Subcutaneous abdominal adipose tissue (tissue), 5 donors: ENCODE results near the gene SMTN.

Experiments used
- H3K27ac ChIP-seq: one replicate; pipeline ENCODE4 v1.7.0; 2013; ENCODE audit warnings: low read depth, mild to moderate bottlenecking, inconsistent platforms, low read length, moderate library complexity
- H3K27me3 ChIP-seq, 5 donors: one replicate each; pipeline ENCODE4 v1.7.0; 2013; ENCODE audit warnings: low read length in 5 of 5, inconsistent platforms in 1 of 5; ENCODE audit not compliant: control insufficient read depth in 5 of 5, insufficient read depth in 4 of 5
- H3K36me3 ChIP-seq, 5 donors: one replicate each; pipeline ENCODE4 v1.7.0; 2013; ENCODE audit warnings: low read length in 5 of 5; ENCODE audit not compliant: control insufficient read depth in 5 of 5, insufficient read depth in 5 of 5
- H3K4me1 ChIP-seq, 5 donors: one replicate each; pipeline ENCODE4 v1.7.0; 2013; ENCODE audit warnings: low read length in 5 of 5, mild to moderate bottlenecking in 3 of 5, moderate library complexity in 1 of 5; ENCODE audit not compliant: control insufficient read depth in 5 of 5, insufficient read depth in 5 of 5
- H3K4me3 ChIP-seq, 5 donors: one replicate each; pipeline ENCODE4 v1.7.0; 2013; ENCODE audit warnings: low read length in 5 of 5, low read depth in 1 of 5
- H3K9ac ChIP-seq, 5 donors: one replicate each; pipeline ENCODE4 v1.7.0; 2013; ENCODE audit warnings: low read length in 5 of 5, mild to moderate bottlenecking in 4 of 5, moderate library complexity in 3 of 5
- H3K9me3 ChIP-seq, 5 donors: one replicate each; pipeline ENCODE4 v1.7.0; 2013; ENCODE audit warnings: low read length in 5 of 5; ENCODE audit not compliant: control insufficient read depth in 5 of 5
- donor health status: healthy.
- donor health status: healthy.
- donor health status: healthy.
- donor health status: healthy.
- donor health status: healthy.

The SMTN gene

DNA sequence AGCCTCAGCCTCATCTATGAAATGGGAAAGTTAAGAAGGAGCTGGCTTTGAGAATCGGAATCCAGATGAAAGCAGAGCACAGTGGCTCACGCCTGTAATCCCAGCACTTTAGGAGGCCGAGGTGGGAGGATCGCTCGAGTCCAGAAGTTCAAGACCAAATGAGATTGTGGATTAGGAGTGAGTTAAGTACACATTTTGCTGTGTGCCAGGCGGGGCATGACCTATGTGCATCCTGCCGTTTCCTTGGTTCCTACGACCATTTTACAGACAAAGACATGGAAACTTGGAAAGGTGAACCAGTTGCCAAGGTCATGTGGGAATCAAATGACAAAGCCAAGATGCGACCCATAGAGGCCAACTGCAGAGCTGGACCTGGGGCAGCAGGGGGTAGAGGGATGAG lies 55.0 kb downstream of the SMTN start:
- H3K27ac ChIP-seq: no peak overlapping the region
- no peaks in the 10 kb centered on the region for H3K4me1 ChIP-seq
- H3K9me3 ChIP-seq: no peaks in the 10 kb centered on the region
- no peak overlapping the region for H3K4me3 ChIP-seq
- no peak overlapping the region for H3K9ac ChIP-seq
- peaks cover 11 to 29% (median 24%) of the 10 kb centered on the region in 5 donors for H3K27me3 ChIP-seq
- no peaks in the 10 kb centered on the region for H3K36me3 ChIP-seq

DNA sequence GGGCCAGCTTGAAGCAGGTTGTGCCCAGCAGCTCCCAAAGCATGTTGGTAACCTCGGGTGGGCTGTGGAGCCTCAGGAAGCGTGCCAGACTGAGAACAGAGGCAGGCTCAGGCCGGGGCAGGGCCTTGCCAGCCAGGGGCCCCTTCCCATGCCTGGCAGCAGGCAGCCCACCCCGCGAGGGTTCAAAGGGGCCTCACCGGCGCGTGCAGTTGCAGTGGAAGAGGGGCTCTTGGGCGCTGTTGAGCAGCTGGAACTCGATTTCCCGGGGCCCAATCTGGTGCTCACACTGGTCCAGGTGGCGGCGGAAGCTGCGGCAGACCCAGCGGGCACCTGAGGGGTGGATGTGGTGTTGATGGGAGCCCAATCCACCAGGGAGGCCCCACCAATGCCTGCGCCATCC lies 55.6 kb downstream of the SMTN start:
- H3K9ac ChIP-seq: no peak overlapping the region
- H3K4me3 ChIP-seq: no peak overlapping the region
- H3K27me3 ChIP-seq: peaks cover 11 to 29% (median 24%) of the 10 kb centered on the region in 5 donors
- H3K9me3 ChIP-seq: no peaks in the 10 kb centered on the region
- no peak overlapping the region for H3K27ac ChIP-seq
- H3K4me1 ChIP-seq: no peaks in the 10 kb centered on the region
- no peaks in the 10 kb centered on the region for H3K36me3 ChIP-seq

DNA sequence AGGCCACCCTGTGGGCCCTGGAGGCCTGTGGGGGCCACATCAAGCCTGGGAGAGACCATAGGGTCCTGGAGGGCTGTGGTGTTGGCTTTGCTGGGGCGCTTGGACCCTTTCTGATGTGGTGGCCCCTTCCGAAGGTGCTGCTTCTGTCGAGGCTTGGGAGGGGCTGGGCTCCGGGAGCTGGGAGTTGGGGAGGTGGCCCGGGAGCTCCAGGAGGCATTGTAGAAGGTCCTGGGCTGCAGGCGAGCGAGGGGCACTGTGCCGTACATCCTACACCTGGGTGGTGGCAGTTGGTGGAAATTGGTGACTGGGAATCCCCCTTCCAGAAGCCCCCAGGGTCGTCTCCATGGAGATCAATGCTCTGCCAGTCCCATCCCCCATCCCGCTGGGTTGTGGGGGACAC lies 56.6 kb downstream of the SMTN start:
- peaks cover 0 to under 1% (median 0%) of the 10 kb centered on the region in 5 donors for H3K4me1 ChIP-seq
- H3K9me3 ChIP-seq: no peaks in the 10 kb centered on the region
- no peak overlapping the region for H3K9ac ChIP-seq
- no peak overlapping the region for H3K27ac ChIP-seq
- no peaks in the 10 kb centered on the region for H3K36me3 ChIP-seq
- H3K27me3 ChIP-seq: peaks cover 11 to 29% (median 24%) of the 10 kb centered on the region in 5 donors
- no peak overlapping the region for H3K4me3 ChIP-seq

DNA sequence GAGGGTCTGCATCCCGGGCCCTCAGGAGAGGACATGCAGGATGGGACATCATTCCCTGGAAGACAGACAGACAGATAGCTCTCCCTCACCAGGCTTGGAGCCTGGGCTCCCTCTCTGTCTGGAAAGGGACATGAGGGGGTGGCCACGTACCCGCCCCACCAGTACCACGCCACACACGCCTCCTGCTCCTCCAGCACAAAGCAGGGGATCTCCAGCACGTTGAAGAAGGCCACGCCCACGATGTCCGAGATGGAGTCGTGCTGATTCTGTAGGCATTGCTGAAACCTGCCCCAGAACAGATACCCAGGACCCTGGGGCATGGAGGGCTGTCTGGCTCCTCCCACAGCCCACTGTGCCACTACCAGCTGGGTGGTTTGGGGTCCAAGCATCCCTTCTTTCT lies 57.0 kb downstream of the SMTN start:
- Histone ChIP-seq H3K4me3 (no peak overlapping the region), H3K27ac (no peak overlapping the region), H3K9ac (no peak overlapping the region)

DNA sequence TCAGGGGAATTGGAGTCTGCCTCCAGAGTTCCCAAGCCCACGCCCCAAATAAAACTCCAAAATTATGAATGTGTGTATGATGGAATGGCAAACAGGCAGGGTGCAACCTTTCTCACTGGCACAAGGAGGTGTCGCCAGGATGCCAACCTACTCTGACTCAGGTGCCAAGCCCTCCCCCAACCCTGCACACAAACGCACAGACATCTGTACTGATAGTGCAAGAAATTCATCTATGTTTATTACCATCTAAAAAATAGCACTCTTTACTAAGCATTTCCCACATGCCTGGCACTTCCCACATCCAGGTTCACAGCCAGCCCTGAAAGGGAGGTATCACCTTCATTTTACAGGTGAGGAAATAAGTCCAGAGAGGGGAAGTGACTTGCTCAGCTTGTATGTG lies 57.9 kb downstream of the SMTN start:
- peaks cover 0 to 8% (median 0%) of the 10 kb centered on the region in 5 donors for H3K4me1 ChIP-seq
- H3K27ac ChIP-seq: no peak overlapping the region
- no peak overlapping the region for H3K4me3 ChIP-seq
- peaks cover 11 to 29% (median 24%) of the 10 kb centered on the region in 5 donors for H3K27me3 ChIP-seq
- H3K9me3 ChIP-seq: no peaks in the 10 kb centered on the region
- no peak overlapping the region for H3K9ac ChIP-seq
- no peaks in the 10 kb centered on the region for H3K36me3 ChIP-seq

More for the DNA sequence above, 57.0 kb downstream of the SMTN start:
- peaks cover 11 to 29% (median 24%) of the 10 kb centered on the region in 5 donors for H3K27me3 ChIP-seq
- H3K9me3 ChIP-seq: no peaks in the 10 kb centered on the region
- no peaks in the 10 kb centered on the region for H3K36me3 ChIP-seq
- H3K4me1 ChIP-seq: peaks cover 0 to 4% (median 0%) of the 10 kb centered on the region in 5 donors

DNA sequence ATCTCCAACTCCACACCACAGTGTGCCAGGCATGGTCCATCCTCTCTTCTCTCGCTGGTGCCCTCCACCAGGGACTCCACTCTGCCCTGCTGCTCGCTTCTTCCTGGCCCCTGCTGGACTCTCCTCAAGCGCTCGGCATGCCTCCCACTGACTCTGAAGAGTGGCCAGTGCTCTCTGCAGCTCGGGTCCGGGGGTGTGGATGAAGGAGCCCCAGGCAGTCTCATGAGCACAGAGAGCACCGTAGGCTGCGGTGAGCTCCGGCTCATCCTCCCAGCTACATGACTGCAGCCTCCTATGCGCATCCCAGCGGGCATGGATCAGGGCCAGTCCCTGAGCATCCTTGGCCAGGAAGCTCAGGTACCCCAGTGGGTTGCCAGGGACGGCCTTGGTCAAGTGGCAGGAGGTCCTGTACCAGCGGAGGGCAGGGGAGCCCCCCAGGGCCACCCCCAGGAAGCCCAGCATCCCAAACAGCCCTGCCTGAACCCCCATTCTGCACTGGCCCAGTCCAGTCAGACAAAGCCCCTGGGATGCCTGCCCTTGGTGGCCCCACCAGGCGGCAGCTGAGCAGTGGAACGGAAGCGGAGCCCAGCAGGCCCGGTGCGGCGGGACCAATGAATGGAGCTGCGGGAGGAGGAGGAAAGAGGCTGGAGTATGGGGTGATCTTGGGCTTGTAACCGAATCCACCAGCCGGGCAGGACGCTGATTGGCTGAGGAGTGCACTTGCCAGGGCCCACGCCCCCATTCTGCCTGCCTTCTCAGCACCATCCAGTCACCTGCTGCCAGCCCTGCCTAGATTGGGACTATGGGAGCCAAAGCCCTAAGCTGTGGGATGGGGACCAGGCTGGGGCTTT lies 59.0 kb downstream of the SMTN start, which contains the start of gene PLA2G3:
PLA2G3 (minus strand) TSS at position 643 of the 851 bp plus-strand sequence; CDS start at position 489, 154 bp downstream.
- H3K9me3 ChIP-seq: no peaks in the 10 kb centered on the region
- peaks cover 11 to 29% (median 24%) of the 10 kb centered on the region in 5 donors for H3K27me3 ChIP-seq
- no peaks in the 10 kb centered on the region for H3K36me3 ChIP-seq
- no peak within 1 kb of the TSS for H3K27ac ChIP-seq
- H3K4me3 ChIP-seq: no peak within 1 kb of the TSS
- no peak within 1 kb of the TSS for H3K9ac ChIP-seq
- peaks cover 0 to 8% (median 0%) of the 10 kb centered on the region in 5 donors for H3K4me1 ChIP-seq

DNA sequence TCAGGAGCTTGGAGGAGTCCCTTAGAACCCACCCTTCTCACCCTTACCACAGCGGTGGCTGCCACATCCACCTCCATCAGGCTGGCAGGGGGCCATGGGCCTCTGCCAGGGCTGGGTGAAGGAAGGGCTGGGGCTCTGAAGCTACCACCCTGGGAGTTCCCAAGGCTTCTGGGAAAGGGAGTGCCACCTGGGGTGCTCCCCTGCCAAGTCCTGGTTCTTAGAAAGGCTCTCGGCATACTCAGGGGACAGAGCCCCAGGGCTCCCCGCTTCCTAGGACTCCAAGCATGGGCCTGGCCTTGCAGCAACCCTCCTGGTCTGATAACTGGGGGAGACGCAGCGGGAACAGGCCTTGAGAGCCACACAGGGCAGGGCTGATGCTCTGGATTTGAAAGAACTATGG lies 59.6 kb downstream of the SMTN start:
- Histone ChIP-seq H3K9me3 (no peaks in the 10 kb centered on the region), H3K9ac (no peak overlapping the region), H3K27me3 (peaks cover 11 to 29% (median 24%) of the 10 kb centered on the region in 5 donors), H3K27ac (no peak overlapping the region), H3K4me3 (no peak overlapping the region), H3K4me1 (peaks cover 0 to 8% (median 0%) of the 10 kb centered on the region in 5 donors), H3K36me3 (no peaks in the 10 kb centered on the region)

DNA sequence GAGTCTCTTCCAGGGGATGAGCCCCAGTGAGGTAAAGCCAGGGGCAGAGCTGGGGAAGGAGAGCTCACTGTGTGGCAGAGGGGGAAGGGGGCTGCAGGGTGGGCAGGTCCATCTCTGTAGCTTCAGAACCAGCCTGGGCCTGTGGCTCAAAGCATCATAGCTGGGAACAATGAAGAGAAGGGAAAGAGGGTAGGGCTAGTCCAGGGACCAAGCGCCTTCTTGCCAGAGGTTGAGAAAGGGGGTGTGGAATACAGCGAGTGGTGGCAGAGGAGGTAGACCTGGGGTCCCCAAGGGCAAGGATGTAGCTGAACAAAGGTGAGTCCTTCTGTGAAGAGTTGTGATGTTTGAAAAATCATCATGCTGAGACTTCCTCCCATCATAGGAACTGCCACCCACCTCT lies 60.4 kb downstream of the SMTN start:
- H3K4me1 ChIP-seq: peaks cover 0 to 8% (median 0%) of the 10 kb centered on the region in 5 donors
- H3K27ac ChIP-seq: no peak overlapping the region
- peaks cover 11 to 29% (median 24%) of the 10 kb centered on the region in 5 donors for H3K27me3 ChIP-seq
- H3K9ac ChIP-seq: no peak overlapping the region
- H3K4me3 ChIP-seq: no peak overlapping the region
- no peaks in the 10 kb centered on the region for H3K9me3 ChIP-seq
- no peaks in the 10 kb centered on the region for H3K36me3 ChIP-seq

DNA sequence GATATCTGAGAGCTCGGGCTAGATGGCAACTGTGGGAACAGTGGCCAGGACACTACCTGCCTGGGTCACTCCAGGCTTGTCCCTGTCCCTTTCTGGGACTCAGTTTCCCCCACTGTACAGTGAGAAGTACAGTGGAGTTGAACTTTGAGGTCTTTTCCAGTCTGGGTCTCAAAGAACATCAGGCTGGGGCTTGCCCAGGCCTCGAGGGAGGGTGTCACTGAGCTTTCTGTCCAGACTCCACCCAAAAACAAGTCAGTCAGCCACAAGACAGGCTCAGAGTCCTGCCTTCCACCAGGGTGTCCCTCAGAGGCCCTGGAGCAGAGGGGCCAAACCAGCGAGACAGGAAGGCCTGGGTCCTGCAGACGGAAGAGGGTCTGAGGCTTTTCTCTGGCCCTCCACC lies 61.2 kb downstream of the SMTN start:
- Histone ChIP-seq H3K4me1 (peaks cover 0 to 8% (median 0%) of the 10 kb centered on the region in 5 donors), H3K9ac (no peak overlapping the region), H3K27me3 (peaks cover 11 to 25% (median 22%) of the 10 kb centered on the region in 5 donors), H3K4me3 (no peak overlapping the region), H3K36me3 (no peaks in the 10 kb centered on the region), H3K9me3 (peaks cover 0 to 5% (median 0%) of the 10 kb centered on the region in 5 donors), H3K27ac (no peak overlapping the region)

DNA sequence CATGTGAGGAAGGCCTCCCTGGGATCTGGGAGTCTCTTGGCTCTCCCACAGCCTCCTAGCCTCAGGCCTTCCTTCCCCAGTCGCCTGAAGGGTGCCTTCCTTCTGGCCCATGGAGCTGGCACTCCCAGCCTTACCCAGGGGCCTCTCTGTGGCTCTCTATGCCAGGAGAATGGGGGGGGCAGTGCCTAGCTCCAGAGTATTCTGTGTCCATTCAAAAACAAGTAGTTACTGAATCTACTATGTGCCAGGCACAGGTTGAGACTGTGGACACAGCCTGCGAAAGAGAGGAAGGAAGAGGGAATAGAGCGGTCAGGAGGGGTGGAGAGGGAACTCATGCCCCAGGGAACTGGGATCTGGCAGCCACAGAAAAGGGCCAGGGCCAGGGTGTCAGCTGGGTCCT lies 61.9 kb downstream of the SMTN start:
- Histone ChIP-seq H3K27ac (no peak overlapping the region), H3K9me3 (peaks cover 0 to 9% (median 0%) of the 10 kb centered on the region in 5 donors), H3K36me3 (no peaks in the 10 kb centered on the region), H3K4me3 (no peak overlapping the region), H3K9ac (peak overlapping the region in 1 of 5 donors; percentile 15), H3K4me1 (peaks cover 0 to 8% (median 0%) of the 10 kb centered on the region in 5 donors), H3K27me3 (peaks cover 11 to 22% (median 21%) of the 10 kb centered on the region in 5 donors)
